ENCODE data around the gene ZNF726. TPM values are rescaled to one million over a fixed set of nuclear protein-coding genes. Genes with fewer than 3 reads are reported as not detected.
"Not testable (repeated sequence)": the region's sequence is repeated elsewhere in the genome, so short reads cannot be mapped to it uniquely, and the experiment has no call there.

Gene ZNF726
- total RNA-seq, 1 experiment from 2014 or later: not detected

DNA sequence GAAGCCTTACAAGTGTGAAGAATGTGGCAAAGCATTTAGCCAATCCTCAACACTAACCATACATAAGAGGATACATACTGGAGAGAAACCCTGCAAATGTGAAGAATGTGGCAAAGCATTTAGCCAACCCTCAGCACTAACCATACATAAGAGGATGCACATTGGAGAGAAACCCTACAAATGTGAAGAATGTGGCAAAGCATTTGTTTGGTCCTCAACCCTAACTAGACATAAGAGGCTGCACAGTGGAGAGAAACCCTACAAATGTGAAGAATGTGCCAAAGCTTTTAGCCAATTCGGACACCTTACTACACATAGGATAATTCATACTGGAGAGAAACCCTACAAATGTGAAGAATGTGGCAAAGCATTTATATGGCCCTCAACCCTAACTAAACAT is 18.2 kb downstream of the ZNF726 start (continued):
- TF ChIP-seq FOXP1 (CRISPR knock-in tag; IDR thresholded peaks at IDR 0.05; ENCODE audit: borderline replicate concordance) (no peak), TEAD4 (CRISPR knock-in tag; IDR thresholded peaks at IDR 0.05) (no peak), ESRRA (CRISPR knock-in tag; IDR thresholded peaks at IDR 0.05; ENCODE audit: borderline replicate concordance) (no peak), ZNF232 (CRISPR knock-in tag; IDR thresholded peaks at IDR 0.05) (no peak), MYBL2 (CRISPR knock-in tag; IDR thresholded peaks at IDR 0.05) (no peak), NFATC4 (CRISPR knock-in tag; IDR thresholded peaks at IDR 0.05) (no peak), IRF2 (CRISPR knock-in tag; IDR thresholded peaks at IDR 0.05; ENCODE audit: borderline replicate concordance, low read depth) (no peak), JUN (CRISPR knock-in tag; IDR thresholded peaks at IDR 0.05) (no peak), ZNF138 (CRISPR knock-in tag; conservative IDR thresholded peaks at IDR 0.05) (no peak)
- TF ChIP-seq, protein P1, sequence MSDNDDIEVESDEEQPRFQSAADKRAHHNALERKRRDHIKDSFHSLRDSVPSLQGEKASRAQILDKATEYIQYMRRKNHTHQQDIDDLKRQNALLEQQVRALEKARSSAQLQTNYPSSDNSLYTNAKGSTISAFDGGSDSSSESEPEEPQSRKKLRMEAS (CRISPR knock-in tag; IDR thresholded peaks at IDR 0.05): no peak
- TF ChIP-seq, protein P2, sequence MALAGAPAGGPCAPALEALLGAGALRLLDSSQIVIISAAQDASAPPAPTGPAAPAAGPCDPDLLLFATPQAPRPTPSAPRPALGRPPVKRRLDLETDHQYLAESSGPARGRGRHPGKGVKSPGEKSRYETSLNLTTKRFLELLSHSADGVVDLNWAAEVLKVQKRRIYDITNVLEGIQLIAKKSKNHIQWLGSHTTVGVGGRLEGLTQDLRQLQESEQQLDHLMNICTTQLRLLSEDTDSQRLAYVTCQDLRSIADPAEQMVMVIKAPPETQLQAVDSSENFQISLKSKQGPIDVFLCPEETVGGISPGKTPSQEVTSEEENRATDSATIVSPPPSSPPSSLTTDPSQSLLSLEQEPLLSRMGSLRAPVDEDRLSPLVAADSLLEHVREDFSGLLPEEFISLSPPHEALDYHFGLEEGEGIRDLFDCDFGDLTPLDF (CRISPR knock-in tag; IDR thresholded peaks at IDR 0.05): no peak
- TF ChIP-seq, protein P3, sequence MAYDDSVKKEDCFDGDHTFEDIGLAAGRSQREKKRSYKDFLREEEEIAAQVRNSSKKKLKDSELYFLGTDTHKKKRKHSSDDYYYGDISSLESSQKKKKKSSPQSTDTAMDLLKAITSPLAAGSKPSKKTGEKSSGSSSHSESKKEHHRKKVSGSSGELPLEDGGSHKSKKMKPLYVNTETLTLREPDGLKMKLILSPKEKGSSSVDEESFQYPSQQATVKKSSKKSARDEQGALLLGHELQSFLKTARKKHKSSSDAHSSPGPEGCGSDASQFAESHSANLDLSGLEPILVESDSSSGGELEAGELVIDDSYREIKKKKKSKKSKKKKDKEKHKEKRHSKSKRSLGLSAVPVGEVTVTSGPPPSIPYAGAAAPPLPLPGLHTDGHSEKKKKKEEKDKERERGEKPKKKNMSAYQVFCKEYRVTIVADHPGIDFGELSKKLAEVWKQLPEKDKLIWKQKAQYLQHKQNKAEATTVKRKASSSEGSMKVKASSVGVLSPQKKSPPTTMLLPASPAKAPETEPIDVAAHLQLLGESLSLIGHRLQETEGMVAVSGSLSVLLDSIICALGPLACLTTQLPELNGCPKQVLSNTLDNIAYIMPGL (CRISPR knock-in tag; IDR thresholded peaks at IDR 0.05): no peak
- TF ChIP-seq, protein P4, sequence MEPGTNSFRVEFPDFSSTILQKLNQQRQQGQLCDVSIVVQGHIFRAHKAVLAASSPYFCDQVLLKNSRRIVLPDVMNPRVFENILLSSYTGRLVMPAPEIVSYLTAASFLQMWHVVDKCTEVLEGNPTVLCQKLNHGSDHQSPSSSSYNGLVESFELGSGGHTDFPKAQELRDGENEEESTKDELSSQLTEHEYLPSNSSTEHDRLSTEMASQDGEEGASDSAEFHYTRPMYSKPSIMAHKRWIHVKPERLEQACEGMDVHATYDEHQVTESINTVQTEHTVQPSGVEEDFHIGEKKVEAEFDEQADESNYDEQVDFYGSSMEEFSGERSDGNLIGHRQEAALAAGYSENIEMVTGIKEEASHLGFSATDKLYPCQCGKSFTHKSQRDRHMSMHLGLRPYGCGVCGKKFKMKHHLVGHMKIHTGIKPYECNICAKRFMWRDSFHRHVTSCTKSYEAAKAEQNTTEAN (CRISPR knock-in tag; IDR thresholded peaks at IDR 0.05): no peak

DNA sequence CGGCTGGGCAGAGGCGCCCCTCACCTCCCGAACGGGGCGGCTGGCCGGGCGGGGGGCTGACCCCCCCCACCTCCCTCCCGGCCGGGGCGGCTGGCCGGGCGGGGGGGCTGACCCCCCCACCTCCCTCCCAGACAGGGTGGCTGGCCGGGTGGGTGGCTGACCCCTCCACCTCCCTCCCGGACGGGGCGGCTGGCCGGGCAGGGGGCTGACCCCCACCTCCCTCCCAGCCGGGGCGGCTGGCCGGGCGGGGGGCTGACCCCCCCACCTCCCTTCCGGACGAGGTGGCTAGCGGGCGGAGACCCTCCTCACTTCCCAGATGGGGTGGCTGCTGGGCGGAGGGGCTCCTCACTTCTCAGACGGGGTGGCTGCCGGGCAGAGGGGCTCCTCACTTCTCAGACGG is 22.3 kb downstream of the ZNF726 start:
- H3K36me3 Mint-ChIP-seq: peaks cover 61% of the 10 kb centered on the region
- H3K9me3 Mint-ChIP-seq: peaks cover 75% of the 10 kb centered on the region
- CTCF ChIA-PET; DNase-seq (ENCODE audit: low spot score); H3K27me3 Mint-ChIP-seq (ENCODE audit: low read depth); H3K4me3 Mint-ChIP-seq; ATAC-seq; H3K4me1 Mint-ChIP-seq; H3K27ac Mint-ChIP-seq; POLR2A ChIA-PET: not testable (repeated sequence)

DNA sequence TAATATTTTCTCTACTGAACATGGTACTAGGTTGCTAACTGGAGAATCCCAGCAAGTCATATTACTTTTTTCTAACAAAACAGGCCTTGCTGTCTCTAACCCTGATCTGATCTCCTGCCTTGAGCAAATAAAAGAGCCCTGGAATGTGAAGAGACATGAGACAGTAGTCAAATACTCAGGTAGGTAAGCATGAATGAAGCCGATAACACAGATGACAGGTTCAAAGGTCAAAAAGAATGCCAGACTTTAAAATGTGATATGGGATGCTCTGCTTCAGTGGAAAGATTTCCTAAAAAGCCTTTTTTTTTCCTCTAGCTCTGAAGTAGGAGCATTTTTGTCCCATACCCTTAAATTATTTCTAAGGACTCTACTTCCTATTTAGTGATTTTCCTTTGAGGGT is 28.7 kb downstream of the ZNF726 start:
- CTCF ChIA-PET: no interaction called here
- POLR2A ChIA-PET: no interaction called here
- no peak overlapping the region for H3K4me3 Mint-ChIP-seq
- no peaks in the 10 kb centered on the region for H3K4me1 Mint-ChIP-seq
- no peak for TF ChIP-seq ZNF121 (CRISPR knock-in tag; IDR thresholded peaks at IDR 0.05)
- TF ChIP-seq, protein P5, sequence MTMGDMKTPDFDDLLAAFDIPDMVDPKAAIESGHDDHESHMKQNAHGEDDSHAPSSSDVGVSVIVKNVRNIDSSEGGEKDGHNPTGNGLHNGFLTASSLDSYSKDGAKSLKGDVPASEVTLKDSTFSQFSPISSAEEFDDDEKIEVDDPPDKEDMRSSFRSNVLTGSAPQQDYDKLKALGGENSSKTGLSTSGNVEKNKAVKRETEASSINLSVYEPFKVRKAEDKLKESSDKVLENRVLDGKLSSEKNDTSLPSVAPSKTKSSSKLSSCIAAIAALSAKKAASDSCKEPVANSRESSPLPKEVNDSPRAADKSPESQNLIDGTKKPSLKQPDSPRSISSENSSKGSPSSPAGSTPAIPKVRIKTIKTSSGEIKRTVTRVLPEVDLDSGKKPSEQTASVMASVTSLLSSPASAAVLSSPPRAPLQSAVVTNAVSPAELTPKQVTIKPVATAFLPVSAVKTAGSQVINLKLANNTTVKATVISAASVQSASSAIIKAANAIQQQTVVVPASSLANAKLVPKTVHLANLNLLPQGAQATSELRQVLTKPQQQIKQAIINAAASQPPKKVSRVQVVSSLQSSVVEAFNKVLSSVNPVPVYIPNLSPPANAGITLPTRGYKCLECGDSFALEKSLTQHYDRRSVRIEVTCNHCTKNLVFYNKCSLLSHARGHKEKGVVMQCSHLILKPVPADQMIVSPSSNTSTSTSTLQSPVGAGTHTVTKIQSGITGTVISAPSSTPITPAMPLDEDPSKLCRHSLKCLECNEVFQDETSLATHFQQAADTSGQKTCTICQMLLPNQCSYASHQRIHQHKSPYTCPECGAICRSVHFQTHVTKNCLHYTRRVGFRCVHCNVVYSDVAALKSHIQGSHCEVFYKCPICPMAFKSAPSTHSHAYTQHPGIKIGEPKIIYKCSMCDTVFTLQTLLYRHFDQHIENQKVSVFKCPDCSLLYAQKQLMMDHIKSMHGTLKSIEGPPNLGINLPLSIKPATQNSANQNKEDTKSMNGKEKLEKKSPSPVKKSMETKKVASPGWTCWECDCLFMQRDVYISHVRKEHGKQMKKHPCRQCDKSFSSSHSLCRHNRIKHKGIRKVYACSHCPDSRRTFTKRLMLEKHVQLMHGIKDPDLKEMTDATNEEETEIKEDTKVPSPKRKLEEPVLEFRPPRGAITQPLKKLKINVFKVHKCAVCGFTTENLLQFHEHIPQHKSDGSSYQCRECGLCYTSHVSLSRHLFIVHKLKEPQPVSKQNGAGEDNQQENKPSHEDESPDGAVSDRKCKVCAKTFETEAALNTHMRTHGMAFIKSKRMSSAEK (CRISPR knock-in tag; IDR thresholded peaks at IDR 0.05; ENCODE audit: borderline replicate concordance): no peak
- TF ChIP-seq GRHL2 (CRISPR knock-in tag; IDR thresholded peaks at IDR 0.05; ENCODE audit: insufficient replicate concordance, severe bottlenecking): no peak
- TF ChIP-seq HMGA2 (CRISPR knock-in tag; IDR thresholded peaks at IDR 0.05): no peak
- no peak for TF ChIP-seq FOXP1 (CRISPR knock-in tag; IDR thresholded peaks at IDR 0.05; ENCODE audit: borderline replicate concordance)
- no peak for TF ChIP-seq ZNF138 (CRISPR knock-in tag; conservative IDR thresholded peaks at IDR 0.05)
- TF ChIP-seq, protein P1 (CRISPR knock-in tag; IDR thresholded peaks at IDR 0.05): no peak
- no peak for TF ChIP-seq NR1H2 (CRISPR knock-in tag; IDR thresholded peaks at IDR 0.05)
- no peak for TF ChIP-seq SMAD3 (CRISPR knock-in tag; IDR thresholded peaks at IDR 0.05; ENCODE audit: borderline replicate concordance)
- TF ChIP-seq IRF2 (CRISPR knock-in tag; IDR thresholded peaks at IDR 0.05; ENCODE audit: borderline replicate concordance, low read depth): no peak
- TF ChIP-seq, protein P2 (CRISPR knock-in tag; IDR thresholded peaks at IDR 0.05): no peak
- H3K9me3 Mint-ChIP-seq: peaks cover 89% of the 10 kb centered on the region
- DNase-seq (ENCODE audit: low spot score): no peak
- H3K27ac Mint-ChIP-seq: no peak overlapping the region
- ATAC-seq: no peak
- peaks cover 60% of the 10 kb centered on the region for H3K36me3 Mint-ChIP-seq
- peaks cover 2% of the 10 kb centered on the region; the same call in 1 of the 2 replicates for H3K27me3 Mint-ChIP-seq (ENCODE audit: low read depth)
